Gastroesophageal sphincter (tissue), 4 donors: ENCODE data around the gene NXPE2. TPM values are rescaled to one million over a fixed set of nuclear protein-coding genes. Genes with fewer than 3 reads are reported as not detected.
A peak's percentile ranks its signal among the peaks of the same experiment; 100 is the strongest.

ENCODE experiments used
- ATAC-seq: fragments of 150-250 bp; one replicate; pipeline ENCODE4 v1.9.1; 2016; ENCODE audit warnings: mild to moderate bottlenecking, moderate library complexity
- H3K27ac ChIP-seq, 4 donors: fragments of 200-600 bp; sonication (generic) in 3 of 4; 1 replicate in 3 of 4; 2 replicates in 1 of 4; pipeline ENCODE4 v1.5.1; 2016 to 2019
- H3K27me3 ChIP-seq: fragments of 200-600 bp; sonication (generic); one replicate; pipeline ENCODE4 v1.5.1; 2019
- H3K36me3 ChIP-seq, 2 donors: fragments of 200-600 bp; sonication (generic); one replicate each; pipeline ENCODE4 v1.5.1; 2019; ENCODE audit warnings: control low read depth in 1 of 2
- H3K4me1 ChIP-seq, 3 donors: fragments of 200-600 bp; sonication (generic); 1 replicate in 2 of 3; 2 replicates in 1 of 3; pipeline ENCODE4 v1.5.1; 2016 to 2019; ENCODE audit warnings: control low read depth in 2 of 3
- H3K4me3 ChIP-seq, 2 donors: fragments of 200-600 bp; sonication (generic); one replicate each; pipeline ENCODE4 v1.5.1; 2019; ENCODE audit warnings: mild to moderate bottlenecking in 1 of 2, moderate library complexity in 1 of 2
- H3K9me3 ChIP-seq, 3 donors: fragments of 200-600 bp; sonication (generic); one replicate each; pipeline ENCODE4 v1.5.1; 2017 to 2019; ENCODE audit warnings: control low read depth in 2 of 3
- EP300 ChIP-seq: sonication (generic); formaldehyde crosslinking; IDR thresholded peaks from one replicate; pipeline ENCODE4 v1.6.1; 2017; ENCODE audit warnings: antibody characterized with exemption, mild to moderate bottlenecking
- POLR2A ChIP-seq, 2 donors: fragments of 450-650 bp; IDR thresholded peaks; one replicate each; pipeline ENCODE4 v1.6.1; 2017; ENCODE audit warnings: antibody characterized with exemption in 2 of 2, mild to moderate bottlenecking in 2 of 2, moderate library complexity in 1 of 2
- POLR2AphosphoS5 ChIP-seq: sonication (generic); formaldehyde crosslinking; IDR thresholded peaks from one replicate; pipeline ENCODE4 v1.6.1; 2017; ENCODE audit warnings: antibody characterized with exemption
- WGBS, 2 donors: methylation state at CpG; one replicate each; pipeline ENCODE4 v1.1.5; 2018; ENCODE audit warnings: low coverage in 1 of 2; 5-methylcytosine and 5-hydroxymethylcytosine counted together
- total RNA-seq, 4 donors: library from RNA; depleted of rRNA; stranded (reverse); fragments of >200 nt; gene quantifications; one replicate each; pipeline ENCODE4 v1.1.0, GENCODE V29; 2016
- TF ChIP-seq, protein P1 (sequence below), 4 experiments: fragments of 200-600 bp in 2 of 4; fragments of 450-650 bp in 2 of 4; sonication (generic) in 1 of 4; IDR thresholded peaks; one replicate each; pipeline ENCODE4 v1.5.1; 2017 to 2019; ENCODE audit warnings: antibody characterized with exemption in 4 of 4, mild to moderate bottlenecking in 2 of 4, moderate library complexity in 2 of 4

The NXPE2 gene
- total RNA-seq, 4 donors from 2014 or later, result 0.13 to 1.8 (median 0.25) TPM

DNA sequence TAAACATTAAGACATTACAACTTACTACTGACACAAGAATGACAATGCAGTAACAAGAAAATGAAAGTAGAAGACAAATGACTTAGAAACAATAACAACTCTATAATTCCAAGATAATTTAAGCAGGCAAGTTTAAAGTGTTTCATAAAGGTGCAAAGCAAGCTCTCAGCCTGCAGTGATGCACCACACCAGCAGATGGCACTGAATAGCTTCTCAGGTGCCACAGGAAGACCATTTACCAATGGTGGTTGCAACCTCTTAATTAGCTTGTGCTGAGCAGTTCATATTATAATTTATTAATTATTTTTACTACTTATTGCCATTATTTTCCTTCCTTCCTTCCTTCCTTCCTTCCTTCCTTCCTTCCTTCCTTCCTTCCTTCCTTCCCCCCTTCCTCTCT, 60.6 kb downstream of the NXPE2 start:
- Histone ChIP-seq H3K9me3 (peaks cover 0 to 15% (median 0%) of the 10 kb centered on the region in 3 donors), H3K27me3 (peaks cover 4% of the 10 kb centered on the region), H3K27ac (no peak overlapping the region), H3K4me1 (no peaks in the 10 kb centered on the region), H3K36me3 (no peaks in the 10 kb centered on the region), H3K4me3 (no peak overlapping the region)
- TF ChIP-seq, protein P1, sequence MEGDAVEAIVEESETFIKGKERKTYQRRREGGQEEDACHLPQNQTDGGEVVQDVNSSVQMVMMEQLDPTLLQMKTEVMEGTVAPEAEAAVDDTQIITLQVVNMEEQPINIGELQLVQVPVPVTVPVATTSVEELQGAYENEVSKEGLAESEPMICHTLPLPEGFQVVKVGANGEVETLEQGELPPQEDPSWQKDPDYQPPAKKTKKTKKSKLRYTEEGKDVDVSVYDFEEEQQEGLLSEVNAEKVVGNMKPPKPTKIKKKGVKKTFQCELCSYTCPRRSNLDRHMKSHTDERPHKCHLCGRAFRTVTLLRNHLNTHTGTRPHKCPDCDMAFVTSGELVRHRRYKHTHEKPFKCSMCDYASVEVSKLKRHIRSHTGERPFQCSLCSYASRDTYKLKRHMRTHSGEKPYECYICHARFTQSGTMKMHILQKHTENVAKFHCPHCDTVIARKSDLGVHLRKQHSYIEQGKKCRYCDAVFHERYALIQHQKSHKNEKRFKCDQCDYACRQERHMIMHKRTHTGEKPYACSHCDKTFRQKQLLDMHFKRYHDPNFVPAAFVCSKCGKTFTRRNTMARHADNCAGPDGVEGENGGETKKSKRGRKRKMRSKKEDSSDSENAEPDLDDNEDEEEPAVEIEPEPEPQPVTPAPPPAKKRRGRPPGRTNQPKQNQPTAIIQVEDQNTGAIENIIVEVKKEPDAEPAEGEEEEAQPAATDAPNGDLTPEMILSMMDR (IDR thresholded peaks at IDR 0.05), result peak; percentile 25 to 65 (median 45)
- TF ChIP-seq POLR2A (IDR thresholded peaks at IDR 0.05), result no peak
- TF ChIP-seq EP300, result no peak
- no peak for ATAC-seq

DNA sequence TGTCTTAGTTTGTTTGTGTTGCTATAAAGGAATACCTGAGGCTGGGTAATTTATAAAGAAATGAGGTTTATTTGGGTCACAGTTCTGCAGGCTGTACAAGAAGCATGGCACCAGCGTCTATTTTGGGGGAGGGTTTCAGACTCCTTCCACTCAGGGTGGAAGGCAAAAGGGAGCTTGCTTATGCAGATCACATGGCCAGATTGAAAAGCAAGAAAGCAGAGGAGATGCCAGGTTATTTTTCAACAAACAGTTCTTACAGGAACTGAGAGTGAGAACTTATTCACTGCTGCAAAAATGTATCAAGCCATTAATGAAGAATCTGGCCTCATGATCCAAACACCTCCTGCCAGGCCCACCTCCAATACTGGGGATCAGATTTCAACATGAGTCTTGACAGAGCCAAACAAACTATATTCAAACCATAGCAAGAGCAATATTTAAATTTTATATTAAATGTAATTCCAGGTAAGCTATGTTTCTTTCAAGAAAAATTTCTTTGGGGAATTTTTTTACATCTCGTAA, 66.9 kb downstream of the NXPE2 start:
- Histone ChIP-seq H3K4me3 (no peak overlapping the region), H3K36me3 (no peaks in the 10 kb centered on the region), H3K27me3 (no peaks in the 10 kb centered on the region), H3K27ac (no peak overlapping the region), H3K4me1 (no peaks in the 10 kb centered on the region), H3K9me3 (peaks cover 0 to 15% (median 0%) of the 10 kb centered on the region in 3 donors)
- WGBS, 2 donors, result 69 to 90% methylated on average over 2 of the region's 2 CpGs
- no peak for ATAC-seq
- TF ChIP-seq, protein P1 (IDR thresholded peaks at IDR 0.05), result no peak
- TF ChIP-seq POLR2A (IDR thresholded peaks at IDR 0.05) (no peak), EP300 (no peak), POLR2AphosphoS5 (no peak)

DNA sequence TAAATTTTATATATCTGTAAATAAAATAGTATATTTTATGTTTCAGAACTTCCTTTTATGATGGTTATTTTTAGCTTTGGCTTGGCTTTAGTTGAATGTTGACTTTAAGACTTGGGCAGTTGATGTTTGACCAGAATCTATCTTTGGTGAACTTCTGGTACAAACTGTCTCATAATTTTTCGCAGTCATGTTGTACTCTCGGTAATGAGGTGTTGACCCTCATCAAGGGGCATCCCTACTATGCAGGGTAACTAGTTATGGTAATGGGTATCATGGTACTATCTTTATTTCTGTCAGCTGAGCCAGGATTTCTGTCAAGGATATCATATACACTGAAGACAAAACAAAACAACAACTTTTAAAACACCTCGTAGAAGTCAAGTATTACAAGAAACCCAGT, 67.7 kb downstream of the NXPE2 start:
- 58 to 72% methylated on average over 3 of the region's 3 CpGs for WGBS, 2 donors
- ATAC-seq, result no peak
- H3K4me3 ChIP-seq, result no peak overlapping the region

More for the DNA sequence above, 67.7 kb downstream of the NXPE2 start:
- H3K27me3 ChIP-seq, result no peaks in the 10 kb centered on the region
- TF ChIP-seq, protein P1 (IDR thresholded peaks at IDR 0.05), result no peak
- TF ChIP-seq EP300 (no peak), POLR2AphosphoS5 (no peak), POLR2A (IDR thresholded peaks at IDR 0.05) (no peak)
- H3K9me3 ChIP-seq, result peaks cover 0 to 15% (median 0%) of the 10 kb centered on the region in 3 donors
- H3K36me3 ChIP-seq, result no peaks in the 10 kb centered on the region
- H3K4me1 ChIP-seq, result no peaks in the 10 kb centered on the region
- no peak overlapping the region for H3K27ac ChIP-seq

Other genes with a start within 250 kb of the NXPE2 start
- gene REXO2, start 239.1 kb upstream of the NXPE2 start, total RNA-seq, result 100 to 1,000 TPM in 3 of 4 donors, 10 to 100 TPM in 1; 97.8 to 177 (median 119) TPM
- gene NXPE1, start 118.6 kb upstream of the NXPE2 start, total RNA-seq, result not detected
- under 1 TPM in 2 of 4 donors, not detected in 2; 0.13 to 0.17 TPM for gene NXPE4, start 82.7 kb upstream of the NXPE2 start, total RNA-seq